AG10803 (cell line): ENCODE results near the gene DRD2.
A peak's percentile ranks its signal among the peaks of the same experiment; 100 is the strongest.

Source experiments
- DNase-seq: peaks from one replicate; pipeline ENCODE4 v3.0.0; 2010; ENCODE audit warnings: low read depth
- H3K4me3 ChIP-seq: 2 replicates; pipeline ENCODE4 v1.5.1; 2011; ENCODE audit warnings: mild to moderate bottlenecking, low read length, control low read depth
- TF ChIP-seq, protein P1 (sequence below): conservative IDR thresholded peaks from 2 replicates; pipeline ENCODE4 v1.5.1; 2011; ENCODE audit warnings: mild to moderate bottlenecking, low read length, control low read depth, inconsistent platforms

DRD2 gene

DNA sequence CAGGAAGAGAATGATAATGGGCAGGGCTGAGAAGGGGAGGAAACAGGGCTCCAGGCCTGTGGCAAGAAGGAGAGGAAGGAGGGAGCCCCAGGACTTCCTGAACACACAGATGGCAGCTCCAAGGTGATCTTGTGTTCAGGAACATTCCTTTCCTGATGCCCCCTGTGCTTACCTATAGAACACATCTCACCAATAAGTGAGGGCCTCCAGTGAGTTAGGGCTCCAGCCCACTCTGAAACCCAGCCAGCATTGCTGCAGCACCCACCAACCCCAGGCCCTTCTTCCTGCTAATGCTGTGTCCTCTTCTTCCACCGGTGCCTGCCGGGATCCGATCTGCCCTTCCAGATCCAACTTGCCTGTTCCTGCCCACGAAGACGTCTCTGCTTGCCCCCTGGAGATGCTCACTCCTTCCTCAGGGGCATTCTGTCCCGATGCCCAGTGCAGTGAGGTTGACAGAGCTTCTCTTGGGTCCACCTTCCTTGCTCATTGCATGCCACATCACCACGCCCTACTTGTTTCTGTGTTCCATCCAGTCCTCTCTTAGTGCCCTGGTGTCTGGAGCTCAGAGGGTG is 70.3 kb downstream of the DRD2 start:
- no peak for DNase-seq
- TF ChIP-seq, protein P1, sequence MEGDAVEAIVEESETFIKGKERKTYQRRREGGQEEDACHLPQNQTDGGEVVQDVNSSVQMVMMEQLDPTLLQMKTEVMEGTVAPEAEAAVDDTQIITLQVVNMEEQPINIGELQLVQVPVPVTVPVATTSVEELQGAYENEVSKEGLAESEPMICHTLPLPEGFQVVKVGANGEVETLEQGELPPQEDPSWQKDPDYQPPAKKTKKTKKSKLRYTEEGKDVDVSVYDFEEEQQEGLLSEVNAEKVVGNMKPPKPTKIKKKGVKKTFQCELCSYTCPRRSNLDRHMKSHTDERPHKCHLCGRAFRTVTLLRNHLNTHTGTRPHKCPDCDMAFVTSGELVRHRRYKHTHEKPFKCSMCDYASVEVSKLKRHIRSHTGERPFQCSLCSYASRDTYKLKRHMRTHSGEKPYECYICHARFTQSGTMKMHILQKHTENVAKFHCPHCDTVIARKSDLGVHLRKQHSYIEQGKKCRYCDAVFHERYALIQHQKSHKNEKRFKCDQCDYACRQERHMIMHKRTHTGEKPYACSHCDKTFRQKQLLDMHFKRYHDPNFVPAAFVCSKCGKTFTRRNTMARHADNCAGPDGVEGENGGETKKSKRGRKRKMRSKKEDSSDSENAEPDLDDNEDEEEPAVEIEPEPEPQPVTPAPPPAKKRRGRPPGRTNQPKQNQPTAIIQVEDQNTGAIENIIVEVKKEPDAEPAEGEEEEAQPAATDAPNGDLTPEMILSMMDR, result no peak
- no peak overlapping the region for H3K4me3 ChIP-seq

DNA sequence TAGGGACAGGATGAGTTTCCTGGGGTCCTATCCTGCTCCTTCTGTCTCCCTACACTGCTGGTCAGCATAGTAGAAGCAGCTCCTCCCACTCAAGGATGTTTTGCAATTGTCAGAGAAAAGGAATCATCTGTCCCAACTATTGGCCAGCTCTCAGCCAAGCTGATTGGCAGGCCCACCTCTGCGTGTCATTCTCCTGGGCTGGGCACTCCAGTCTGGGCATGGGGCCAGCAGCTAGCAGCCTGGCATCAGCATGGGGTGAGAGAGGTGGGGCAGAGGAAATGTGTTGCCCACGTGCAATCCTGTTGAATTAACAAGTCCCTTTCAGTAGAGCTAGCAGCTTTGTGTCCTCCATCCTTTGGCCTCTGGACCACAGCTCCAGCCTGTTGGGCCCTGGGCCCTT is 73.5 kb downstream of the DRD2 start:
- TF ChIP-seq, protein P1, result no peak
- peak; percentile 8 for DNase-seq
- H3K4me3 ChIP-seq, result no peak overlapping the region

DNA sequence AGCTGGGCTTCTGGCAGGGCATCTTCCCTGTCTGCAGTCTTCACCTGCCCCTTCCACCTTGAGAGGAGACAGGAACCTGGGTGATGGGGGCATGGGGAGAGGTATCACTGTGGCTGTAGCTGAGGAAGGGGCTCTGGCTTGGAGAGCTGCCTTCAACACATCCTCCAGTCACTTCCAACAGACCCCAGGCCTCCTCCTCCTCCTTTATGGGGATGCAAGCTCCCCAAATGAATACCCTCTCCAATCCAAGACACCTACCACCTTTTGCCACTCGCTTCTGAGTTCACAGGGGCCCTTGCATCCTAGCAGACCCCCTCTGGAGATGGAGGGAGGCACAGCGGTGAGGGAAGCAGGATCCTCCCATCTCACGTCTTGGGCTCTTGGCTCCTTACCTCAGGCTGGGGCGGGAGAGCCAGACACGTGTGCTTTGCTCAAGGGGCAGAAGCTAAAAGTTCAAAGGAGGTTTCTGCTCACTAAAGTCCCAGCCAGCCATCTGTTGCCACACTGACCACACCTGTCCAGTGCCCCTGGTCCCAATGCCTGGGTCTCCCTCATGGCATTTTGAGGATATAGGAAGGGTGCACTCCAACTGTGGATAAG is 74.5 kb downstream of the DRD2 start:
- TF ChIP-seq, protein P1, result no peak
- no peak for DNase-seq
- H3K4me3 ChIP-seq, result no peak overlapping the region

DNA sequence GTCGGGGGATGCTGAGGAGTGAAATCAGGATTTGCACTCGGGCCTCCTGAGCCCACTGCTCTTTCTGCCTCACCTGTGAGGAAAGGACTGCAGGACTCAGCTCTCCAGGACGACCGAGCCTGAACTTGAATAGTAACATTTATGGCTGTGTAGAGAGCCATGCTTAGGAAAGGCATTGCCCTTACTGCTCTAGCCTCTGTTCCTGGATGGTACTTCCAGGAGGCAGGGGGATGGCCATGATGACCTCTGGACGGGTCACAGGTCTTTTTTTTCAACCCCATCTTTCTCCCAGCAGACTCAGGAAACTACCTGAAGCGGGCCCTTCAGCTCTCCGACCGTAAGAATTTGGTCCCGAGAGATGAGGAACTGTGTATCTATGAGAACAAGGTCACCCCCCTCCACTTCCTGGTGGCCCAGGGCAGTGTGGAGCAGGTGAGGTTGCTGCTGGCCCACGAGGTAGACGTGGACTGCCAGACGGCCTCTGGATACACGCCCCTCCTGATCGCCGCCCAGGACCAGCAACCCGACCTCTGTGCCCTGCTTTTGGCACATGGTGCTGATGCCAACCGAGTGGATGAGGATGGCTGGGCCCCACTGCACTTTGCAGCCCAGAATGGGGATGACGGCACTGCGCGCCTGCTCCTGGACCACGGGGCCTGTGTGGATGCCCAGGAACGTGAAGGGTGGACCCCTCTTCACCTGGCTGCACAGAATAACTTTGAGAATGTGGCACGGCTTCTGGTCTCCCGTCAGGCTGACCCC is 76.3 kb downstream of the DRD2 start:
- TF ChIP-seq, protein P1, result no peak
- H3K4me3 ChIP-seq, result no peak overlapping the region
- DNase-seq, result no peak

DNA sequence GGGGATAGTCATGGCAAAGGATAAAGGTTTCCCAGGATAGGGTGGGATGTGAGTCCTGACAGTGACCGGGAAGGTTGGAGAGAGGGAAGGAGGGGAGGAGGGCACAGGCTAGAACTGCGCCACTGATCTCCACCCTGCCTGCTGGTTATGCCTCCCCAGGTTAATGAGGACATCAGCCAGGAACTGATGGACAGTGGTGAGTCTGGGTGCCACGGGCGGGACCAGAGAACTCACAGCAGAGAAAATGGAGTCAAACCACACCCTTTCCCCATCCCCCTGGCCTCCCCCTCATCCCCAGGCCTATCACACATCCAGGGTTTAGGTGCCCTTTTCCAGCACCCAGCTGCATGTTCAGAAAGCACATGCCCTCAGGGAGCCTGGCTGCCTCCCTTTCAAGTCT is 77.4 kb downstream of the DRD2 start:
- H3K4me3 ChIP-seq, result no peak overlapping the region
- TF ChIP-seq, protein P1, result no peak
- no peak for DNase-seq

DNA sequence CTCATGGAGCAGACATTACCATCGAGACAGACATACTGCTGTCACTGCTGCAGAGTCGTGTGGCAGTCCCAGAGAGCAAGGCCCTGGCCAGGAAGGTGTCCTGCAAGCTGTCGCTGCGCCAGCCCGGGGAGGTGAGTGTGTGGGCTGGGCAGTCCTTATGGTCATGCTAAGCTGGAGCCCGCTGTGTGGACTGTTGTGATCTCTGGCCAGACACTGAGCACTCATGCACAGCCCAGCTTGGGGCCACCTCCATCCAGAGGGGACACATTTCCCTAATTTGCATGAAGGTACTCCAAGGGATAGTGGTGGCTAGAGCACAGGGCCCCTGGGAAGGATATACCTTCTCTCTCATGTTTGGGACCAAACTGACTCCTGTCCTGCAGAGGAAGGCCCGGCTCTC is 78.0 kb downstream of the DRD2 start:
- DNase-seq, result no peak
- H3K4me3 ChIP-seq, result no peak overlapping the region
- TF ChIP-seq, protein P1, result no peak

DNA sequence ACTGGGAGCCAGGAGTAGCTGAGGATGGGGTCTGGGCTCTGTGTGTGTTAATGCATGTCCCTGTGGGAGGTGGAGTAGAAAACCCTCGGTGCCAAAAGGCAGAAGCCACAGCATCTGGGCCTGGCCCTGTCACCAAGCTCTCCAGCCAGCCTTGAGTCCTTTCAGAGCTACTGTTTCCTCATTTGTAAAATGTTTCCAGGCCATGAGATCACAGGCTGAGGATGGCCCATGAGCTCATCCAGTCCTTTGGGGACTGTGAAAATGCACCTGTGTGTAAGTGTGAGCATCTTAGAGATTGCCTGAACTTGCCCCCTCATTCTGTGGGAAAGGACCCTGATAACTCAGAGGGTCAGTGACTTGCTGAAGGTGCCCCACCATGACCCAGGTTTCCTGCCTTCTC is 78.5 kb downstream of the DRD2 start:
- TF ChIP-seq, protein P1, result no peak
- no peak overlapping the region for H3K4me3 ChIP-seq
- no peak for DNase-seq
